NK-92 (cell line): ENCODE data around the gene CHMP1A.
"Not testable (repeated sequence)": the region's sequence is repeated elsewhere in the genome, so short reads cannot be mapped to it uniquely, and the experiment has no call there.

Experiments
- DNase-seq: peaks from one replicate; lab custom pipeline; 2025; ENCODE audit not compliant: unreplicated experiment; lab: John Stamatoyannopoulos, UW

The CHMP1A gene

DNA sequence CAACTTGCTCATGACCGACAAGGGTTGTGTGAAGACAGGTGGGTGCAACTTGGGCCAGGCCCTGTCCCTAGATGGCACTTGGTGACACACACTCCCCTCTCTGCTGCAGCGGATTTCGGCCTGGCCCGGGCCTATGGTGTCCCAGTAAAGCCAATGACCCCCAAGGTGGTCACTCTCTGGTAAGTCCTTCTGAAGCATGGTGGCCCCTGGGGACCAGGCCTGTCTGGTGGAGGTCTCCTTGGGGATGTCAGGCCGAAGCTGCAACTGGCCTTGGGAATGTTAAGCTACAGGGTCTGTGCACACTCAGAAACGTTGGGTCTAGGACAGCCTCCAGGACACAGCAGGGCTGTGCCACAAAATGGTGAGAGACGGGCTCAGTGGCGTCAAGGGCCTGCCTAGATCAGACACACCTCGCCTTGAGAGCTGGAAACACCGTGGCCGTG lies 35.8 kb upstream of the CHMP1A start:
- DNase-seq = no peak

DNA sequence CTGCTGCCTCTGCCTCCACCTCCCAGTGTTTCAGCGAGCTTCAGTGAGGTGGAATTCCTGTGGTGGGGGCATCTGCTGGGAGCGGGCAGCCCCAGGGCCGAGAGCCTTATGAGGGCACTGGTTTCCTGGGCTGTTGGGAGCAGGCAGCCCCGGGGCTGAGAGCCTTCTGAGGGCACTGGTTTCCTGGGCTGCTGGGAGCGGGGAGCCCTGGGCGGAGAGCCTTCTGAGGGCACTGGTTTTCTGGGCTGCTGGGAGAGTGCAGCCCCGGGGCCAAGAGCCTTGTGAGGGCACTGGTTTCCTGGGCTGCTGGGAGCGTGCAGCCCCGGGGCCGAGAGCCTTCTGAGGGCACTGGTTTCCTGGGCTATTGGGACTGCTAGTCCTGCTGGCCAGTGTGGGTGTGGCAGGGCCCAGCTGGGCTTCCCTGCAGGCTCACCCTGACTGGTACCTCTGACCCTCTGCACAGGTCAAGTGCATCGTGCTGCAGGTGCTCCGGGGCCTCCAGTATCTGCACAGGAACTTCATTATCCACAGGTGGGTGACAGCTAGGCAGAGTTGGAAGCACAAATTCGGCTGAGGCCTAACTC lies 34.6 kb upstream of the CHMP1A start:
- DNase-seq = no peak

DNA sequence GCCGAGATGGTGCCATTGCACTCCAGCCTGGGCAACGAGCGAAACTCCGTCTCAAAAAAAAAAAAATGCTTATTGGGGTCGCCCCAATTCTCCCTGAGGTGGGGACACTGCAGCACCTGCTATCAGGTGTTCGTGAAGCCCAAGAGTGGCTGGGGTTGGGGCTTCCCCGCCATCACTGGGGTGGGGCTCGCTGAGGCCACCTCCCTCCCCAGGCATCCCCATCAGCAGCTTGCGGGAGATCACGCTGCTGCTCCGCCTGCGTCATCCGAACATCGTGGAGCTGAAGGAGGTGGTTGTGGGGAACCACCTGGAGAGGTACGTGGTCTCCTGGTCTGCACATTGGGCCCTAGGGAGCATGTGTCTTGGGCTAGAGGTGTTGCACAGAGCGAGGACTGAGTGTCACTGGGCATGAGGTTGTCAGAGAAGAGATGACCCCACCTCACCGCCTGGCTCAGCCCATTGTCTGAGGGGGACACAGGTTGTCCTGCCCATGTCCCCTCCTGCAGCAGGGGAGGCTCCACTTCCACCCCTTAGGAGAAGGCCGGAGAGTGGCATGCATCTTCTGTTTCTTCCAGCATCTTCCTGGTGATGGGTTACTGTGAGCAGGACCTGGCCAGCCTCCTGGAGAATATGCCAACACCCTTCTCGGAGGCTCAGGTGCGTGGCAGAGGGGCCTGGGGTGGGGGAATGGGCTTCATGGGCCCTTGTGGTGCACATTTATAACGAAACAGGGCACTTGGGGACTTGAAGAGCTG lies 33.9 kb upstream of the CHMP1A start:
- DNase-seq = no peak

DNA sequence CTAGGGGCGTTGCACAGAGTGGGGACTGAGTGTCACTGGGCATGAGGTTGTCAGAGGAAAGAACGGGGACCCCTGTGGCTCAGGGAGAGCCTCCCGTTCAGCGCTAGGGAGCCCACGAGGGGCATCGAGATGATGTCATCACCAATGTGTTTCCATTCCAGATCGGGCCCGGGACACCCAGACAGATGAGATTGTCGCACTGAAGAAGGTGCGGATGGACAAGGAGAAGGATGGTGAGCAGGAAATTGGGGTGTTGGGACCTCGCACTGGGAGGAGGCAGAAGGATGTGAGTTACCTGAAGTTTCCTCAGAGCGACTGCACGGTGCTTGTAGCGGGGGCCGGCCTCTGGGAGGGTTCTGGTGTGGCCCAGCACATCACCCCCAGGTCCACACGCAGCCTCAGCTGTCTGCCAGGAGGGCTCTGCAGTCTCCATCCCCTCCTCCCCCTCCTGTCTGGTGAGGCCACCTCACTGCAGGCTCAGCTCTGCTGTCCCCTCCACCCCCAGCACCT lies 32.9 kb upstream of the CHMP1A start:
- DNase-seq = no peak

DNA sequence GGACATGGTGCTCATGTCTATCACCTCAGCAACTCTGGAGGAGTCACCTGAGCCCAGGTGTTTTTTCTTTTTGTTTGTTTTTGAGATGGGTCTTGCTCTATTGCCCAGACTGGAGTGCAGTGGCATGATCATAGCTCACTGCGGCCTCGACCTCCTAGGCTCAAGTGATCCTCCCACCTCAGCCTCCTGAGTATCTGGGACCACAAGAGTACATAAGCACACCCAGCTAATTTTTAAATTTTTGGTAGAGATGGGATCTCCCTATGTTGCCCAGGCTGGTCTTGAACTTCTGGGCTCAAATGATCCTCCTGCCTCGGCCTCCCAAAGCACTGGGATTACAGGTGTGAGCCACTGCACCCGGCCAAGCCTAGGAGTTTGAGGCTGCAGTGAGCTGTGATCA lies 32.1 kb upstream of the CHMP1A start:
- DNase-seq = not testable (repeated sequence)

DNA sequence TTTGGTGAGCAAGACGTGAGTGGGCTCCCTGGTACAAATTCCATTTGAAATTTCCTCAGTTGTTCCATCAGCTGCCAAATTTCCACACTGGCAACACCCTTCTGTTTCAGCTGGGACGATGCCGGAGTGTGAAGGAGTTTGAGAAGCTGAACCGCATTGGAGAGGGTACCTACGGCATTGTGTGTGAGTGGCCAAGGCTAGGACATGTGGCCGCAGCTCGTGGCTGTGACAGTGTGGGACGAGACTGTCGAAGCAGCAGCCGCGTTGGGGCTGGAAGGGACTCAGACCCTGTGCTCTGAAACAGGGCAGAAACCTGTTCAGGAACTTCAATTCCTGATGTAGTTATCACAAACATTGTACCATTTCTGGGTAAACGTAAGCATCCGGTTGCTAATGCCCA lies 31.6 kb upstream of the CHMP1A start:
- DNase-seq = no peak

DNA sequence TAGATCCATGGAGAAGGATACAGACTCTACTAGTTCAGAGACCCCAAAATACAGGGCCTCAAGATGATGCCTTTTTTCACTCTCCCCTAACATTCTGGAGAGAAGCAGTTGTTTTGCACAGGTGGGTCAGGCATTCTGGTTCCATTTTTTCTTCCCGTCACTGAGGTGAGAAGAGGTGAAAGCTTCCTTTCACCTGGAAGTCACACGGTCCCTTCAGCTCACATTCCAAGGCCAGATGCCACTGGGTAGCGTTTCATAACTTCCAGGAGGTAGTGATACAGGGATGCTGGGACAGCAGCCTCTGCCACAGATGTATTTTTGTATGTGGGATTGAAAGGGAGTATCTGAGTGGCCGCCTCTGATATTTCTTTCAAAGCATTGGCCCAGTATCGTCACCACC lies 30.9 kb upstream of the CHMP1A start:
- no peak for DNase-seq

DNA sequence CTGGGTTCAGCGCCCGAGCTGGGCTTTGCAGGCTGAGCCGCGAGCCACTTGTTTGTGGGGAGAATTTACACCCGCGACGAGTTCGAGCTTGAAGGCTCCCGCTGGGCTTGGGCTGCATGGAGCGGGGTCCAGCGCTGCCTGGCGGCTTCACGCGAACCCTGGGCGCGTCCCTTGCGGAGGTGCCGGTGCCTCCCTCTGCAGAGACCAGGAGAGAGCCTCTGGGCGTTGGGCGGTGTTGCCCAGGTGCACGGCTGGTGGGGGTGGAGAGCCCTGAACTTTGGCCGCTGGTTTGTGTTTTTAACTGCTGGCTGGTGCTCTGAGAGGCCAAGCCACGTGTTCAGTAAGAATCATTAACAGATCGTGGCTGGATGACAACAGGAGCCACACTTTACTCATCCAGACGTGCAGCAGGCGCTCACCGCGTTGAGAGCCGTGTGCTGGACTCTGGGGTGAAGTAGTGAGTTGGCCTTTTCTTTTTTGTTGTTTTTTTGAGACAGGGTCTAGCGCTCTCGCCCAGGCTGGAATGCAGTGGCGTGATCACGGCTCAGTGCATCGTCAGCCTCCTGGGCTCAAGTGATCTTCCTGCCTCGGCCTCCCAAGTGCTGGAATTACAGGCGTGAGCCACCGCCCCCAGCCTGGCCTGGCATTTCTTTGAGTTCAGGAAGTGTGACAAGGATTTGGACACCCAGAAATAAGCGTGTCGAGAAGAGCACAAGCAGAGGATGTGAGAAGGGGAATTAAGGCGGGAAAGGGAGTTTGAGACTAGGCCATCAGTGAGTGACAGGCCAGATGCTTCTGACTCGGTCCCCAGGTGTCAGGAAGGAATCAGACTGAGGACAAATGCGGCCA lies 29.8 kb upstream of the CHMP1A start:
- no peak for DNase-seq

DNA sequence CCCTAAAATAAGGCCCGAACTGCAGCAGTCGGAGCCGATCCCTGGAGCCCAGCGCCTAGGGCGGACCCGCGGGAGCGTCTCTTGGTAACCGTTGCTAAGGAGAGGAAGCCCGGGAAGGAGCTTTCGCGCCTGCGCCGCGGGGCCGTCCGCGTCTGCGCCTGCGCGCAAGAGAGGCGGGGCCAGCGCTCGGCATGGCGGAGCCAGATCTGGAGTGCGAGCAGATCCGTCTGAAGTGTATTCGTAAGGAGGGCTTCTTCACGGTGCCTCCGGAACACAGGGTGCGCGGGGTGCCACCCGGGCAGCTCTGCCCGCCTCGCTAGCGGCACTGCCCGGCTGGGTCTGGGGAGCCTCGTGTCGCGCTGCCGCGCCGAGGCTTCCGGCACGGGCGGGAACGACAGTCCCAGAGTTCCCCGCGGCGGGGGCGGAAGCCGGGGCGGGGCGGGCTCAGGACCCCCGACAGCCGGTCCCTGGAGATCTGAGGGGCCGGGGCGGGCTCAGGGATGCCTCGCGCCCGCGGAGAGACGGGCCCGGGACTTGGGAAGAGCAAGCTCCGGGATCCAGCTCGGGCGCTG lies 29.1 kb upstream of the CHMP1A start, which contains the start of gene CDK10:
Gene CDK10 (plus strand): TSS at position 170 of the 572 bp plus-strand sequence. CDS start 22 bp downstream, at position 192.
- DNase-seq = no peak

DNA sequence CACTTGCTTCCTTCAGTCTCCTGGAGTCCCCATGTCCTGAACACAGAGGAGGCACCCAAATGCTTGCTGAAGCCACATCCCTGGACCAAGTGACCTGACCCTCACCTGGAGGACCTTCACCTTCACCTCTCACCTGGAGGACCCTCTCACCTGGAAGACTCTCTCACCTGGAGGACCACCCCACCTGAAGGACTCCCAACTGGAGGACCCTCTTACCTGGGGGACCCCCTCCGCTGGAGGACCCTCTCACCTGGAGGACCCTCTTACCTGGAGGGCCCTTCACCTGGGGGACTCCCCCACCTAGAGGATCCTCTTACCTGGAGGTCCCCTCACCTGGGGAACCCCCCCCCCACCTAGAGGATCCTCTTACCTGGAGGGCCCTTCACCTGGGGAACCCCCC lies 28.4 kb upstream of the CHMP1A start:
- no peak for DNase-seq

DNA sequence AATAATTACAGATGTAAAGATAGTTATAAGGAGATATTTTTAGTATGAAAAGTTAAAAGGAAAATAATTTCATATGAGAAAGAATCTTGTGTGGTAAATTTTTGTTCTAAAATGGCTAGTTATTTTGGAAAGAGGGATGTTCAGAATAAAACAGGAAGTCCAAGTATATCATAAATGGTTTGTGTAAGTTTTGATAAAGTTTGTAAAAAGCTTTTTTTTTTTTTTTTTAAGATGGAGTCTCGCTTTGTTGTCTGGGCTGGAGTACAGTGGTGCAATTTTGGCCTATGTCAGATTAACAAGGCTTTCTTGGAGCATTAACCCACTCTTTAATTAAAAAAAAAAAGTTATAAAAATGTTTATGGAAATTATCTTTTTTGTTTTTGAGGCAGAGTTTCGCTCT lies 20.8 kb upstream of the CHMP1A start:
- no peak for DNase-seq

DNA sequence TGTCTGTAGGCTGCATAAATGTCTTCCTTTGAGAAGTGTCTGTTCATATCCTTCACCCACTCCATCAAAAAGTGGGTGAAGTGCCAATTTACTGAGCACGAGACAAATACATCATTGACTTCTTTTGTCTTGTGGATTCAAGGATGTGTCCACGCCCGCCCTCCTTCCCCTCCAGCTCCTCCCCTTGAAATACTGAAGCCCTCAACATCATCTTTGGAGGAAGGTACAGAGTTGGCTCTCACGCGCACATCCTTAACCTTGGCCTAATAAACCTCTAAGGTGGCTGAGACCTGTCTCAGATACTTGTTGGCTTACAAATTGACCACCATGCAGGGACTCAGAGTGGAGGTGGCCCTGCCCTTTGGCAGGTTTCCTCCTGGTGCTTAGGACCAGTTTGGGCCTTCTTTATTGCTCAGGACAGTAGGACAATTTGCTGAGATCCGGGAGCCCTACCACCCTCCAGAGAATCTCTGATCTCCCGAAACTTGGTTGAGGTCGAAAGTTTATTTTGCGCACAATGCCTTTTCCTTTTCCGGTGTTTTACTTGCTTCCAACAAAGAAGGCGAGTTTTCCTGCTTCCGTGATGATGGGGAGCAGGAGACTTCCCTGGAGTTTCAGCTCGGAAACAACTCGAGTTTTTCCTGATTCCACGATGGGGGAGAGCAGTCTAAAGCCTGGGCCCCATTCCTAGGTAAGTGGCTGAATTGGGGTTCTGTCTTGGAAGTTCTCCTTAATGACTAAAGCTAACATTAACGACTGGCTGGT lies 14.9 kb upstream of the CHMP1A start:
- DNase-seq = no peak

DNA sequence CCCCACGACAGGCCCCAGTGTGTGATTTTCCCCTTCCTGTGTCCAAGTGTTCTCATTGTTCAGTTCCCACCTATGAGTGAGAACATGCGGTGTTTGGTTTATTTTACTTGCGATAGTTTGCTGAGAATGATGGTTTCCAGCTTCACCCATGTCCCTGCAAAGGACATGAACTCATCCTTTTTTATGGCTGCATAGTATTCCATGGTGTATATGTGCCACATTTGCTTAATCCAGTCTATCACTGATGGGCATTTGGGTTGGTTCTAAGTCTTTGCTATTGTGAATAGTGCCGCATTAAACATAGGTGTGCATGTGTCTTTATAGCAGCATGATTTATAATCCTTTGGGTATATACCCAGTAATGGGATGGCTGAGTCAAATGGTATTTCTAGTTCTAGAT lies 14.1 kb upstream of the CHMP1A start:
- DNase-seq = not testable (repeated sequence)

DNA sequence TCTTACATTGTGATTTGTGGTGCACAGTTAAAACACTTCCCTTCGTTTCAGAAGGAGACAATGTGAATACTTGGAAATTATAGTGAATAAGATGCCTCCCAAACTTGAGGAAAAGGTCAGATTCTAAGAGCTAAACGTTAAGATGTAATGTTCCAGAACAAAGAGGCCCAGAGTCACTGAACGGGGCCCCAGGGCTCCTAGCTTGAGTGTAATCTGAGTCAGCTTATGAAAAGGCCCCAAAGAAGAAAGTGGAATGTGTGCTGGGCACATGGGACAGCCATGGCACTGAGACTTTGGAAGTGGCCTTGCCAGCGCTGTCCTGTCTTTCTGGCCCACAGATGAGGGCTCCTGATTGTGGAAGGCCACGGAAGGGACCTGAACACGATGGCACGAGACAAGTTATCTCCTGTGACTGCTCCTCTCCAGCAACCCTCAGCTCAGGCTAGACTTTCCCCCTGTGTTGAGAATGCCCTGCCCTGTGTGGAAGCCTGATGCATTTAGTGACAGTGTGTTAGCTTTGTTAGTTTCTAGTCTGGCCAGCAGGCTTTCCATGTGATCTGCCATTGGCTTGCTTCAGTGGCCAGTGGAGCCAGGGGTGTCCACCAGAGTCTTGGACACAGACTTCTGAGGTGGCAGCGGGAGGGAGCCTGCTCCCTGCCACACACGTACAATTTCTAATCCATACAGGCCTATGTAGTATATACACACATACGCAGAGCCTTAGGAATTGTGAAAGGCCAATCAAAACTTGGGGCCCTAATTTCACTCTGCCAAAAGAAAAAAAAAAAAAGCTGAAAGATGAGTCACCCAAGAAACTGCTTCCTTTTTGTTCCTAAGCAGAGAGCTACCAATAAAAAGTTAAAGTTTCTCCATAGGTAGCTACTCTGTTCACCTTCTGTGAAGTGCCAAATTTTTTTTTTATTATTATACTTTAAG lies 13.3 kb upstream of the CHMP1A start:
- DNase-seq = no peak

DNA sequence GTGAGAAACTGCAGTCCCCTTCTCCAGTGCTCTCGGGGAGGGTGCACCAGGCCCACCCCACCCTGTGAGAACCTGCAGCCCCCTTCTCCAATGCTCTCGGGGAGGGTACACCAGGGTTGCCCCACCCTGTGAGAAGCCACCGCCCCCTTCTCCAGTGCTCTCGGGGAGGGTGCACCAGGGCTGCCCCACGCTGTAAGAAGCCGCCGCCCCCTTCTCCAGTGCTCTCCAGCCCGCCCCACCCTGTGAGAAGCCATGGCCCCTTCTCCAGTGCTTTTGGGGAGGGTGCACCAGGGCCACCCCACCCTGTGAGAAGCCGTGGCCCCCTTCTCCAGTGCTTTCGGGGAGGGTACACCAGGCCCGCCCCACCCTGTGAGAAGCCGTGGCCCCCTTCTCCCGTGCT lies 12.2 kb upstream of the CHMP1A start:
- DNase-seq = no peak

DNA sequence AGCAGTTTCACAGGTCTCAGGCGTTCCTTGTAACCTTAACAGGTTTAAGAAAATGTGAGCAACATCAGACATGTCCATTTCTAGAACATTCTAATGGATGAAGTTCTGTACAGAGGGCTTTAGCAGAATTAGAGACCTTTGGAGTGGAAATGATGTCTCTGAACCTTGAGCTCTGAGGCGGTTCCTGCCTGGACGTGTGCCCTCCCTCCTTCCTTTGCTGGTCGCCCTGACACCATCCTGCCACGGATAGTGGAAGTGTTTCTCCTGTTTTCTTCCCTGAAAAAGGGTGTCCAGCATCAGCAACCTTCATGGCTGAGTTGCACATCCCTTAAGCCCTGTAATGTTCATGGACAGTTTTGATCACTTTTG lies 11.3 kb upstream of the CHMP1A start:
- DNase-seq = no peak

DNA sequence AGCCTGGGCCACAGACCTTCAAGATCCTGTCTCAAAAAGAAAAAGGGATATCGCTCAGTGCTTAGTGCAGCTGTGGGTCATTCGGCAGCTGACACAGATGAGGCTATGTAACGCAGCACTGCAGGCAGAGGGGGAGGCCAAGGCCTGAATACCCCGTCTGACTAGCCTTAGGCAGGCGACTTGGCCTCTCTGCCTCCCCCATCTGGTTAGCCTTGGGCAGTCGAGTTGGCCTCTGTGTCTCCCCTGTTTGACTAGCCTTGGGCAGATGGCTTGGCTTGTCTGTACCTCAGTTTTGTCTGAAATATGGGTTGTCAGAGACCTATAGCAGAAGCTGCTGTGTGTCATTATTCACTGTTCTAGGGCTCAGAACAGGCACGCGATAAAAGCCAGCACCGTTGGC lies 10.1 kb upstream of the CHMP1A start:
- no peak for DNase-seq

DNA sequence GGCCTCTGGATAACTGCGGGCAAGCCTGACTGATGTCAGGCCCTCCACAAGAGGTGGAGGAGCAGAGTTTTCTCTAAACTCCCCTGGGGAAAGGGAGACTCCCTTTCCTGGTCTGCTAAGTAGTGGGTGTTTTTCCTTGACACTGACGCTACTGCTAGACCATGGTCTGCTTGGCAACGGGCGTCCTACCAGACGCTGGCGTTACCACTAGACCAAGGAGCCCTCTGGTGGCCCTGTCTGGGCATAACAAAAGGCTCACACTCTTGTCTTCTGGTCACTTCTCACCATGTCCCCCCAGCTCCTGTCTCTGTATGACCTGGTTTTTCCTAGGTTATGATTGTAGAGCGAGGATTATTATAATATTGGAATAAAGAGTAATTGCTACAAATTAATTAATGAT lies 9.5 kb upstream of the CHMP1A start:
- not testable (repeated sequence) for DNase-seq

DNA sequence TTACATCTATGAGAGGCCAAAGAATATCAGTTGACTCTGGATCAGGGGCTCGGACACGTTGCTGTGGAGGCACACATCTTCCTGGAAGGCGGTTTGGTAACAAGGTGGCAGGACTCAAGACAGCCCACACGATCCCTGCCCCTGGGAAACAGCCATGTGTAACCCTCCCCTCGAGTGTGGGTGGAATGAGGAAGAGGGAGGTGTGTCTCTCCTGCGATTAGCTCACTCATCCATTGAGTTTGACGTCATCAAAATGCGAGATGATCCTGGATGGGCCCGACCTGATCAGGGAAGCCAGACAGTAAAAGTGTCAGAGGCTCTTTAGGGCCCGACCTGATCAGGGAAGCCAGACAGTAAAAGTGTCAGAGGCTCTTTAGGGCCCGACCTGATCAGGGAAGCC lies 6.7 kb upstream of the CHMP1A start:
- not testable (repeated sequence) for DNase-seq

DNA sequence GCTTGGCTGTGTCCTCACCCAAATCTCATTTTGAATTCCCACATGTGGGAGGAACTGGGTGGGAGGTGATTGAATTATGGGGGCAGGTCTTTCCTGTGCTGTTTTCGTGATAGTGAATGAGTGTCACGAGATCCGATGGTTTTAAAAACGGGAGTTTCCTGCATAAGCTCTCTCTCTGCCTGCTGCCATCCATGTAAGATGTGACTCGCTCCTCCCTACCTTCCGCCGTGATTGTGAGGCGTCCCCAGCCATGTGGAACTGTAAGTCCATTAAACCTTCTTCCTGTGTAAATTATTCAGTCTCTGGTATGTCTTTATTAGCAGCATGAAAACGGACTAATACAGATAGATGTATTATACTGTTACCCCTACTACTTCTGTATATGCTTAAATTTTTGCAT lies 3.7 kb upstream of the CHMP1A start:
- DNase-seq = no peak
